HepG2 (cell line): ENCODE results near the gene TREX2. TPM values are rescaled to one million over a fixed set of nuclear protein-coding genes. Genes with fewer than 3 reads are reported as not detected.

Experiments used
- ATAC-seq: fragments of 200-7000 bp; cut with Tn5 transposase; 3 replicates; pipeline ENCODE4 v1.9.1; 2020; ENCODE audit warnings: mild to moderate bottlenecking, moderate library complexity
- BruUV-seq: library from RNA; stranded (reverse); fragments of 400-500 nt; replicated peaks from 2 replicates; lab custom pipeline; 2021; lab: Mats Ljungman, UMichigan
- CTCF ChIA-PET: fragments of 300-600 bp; formaldehyde crosslinking; extraction: SDS; loops from one replicate; lab custom pipeline; 2021; ENCODE audit warnings: low total read pairs, inconsistent platforms, low intra/inter-chr PET ratio; lab: Yijun Ruan, JAX
- POLR2A ChIA-PET: fragments of 350-600 bp; sonication (Branson Sonifier 250); formaldehyde crosslinking; loops from one replicate; lab custom pipeline; 2020; ENCODE audit warnings: antibody characterized with exemption, inconsistent platforms; lab: Yijun Ruan, JAX
- DNase-seq: peaks from one replicate; pipeline ENCODE4 v3.0.0-alpha.2; 2015; ENCODE audit warnings: low spot score
- FAIRE-seq: peaks from 3 replicates; lab custom pipeline; 2011; peaks lifted over from hg19 to GRCh38; lab: Jason Lieb, UNC
- H2AFZ ChIP-seq: one replicate; pipeline ENCODE4 v1.6.1; 2011; ENCODE audit warnings: low read length, inconsistent platforms
- H3K27ac ChIP-seq: fragments of 300-600 bp; 3 replicates; pipeline ENCODE4 v1.8.0; 2011; ENCODE audit warnings: mixed run types, mild to moderate bottlenecking, mixed read lengths, low read length, inconsistent platforms; ENCODE audit not compliant: insufficient read depth; ENCODE audit errors: extremely low read length
- H3K27me3 ChIP-seq, 2 experiments: fragments of 200-600 bp in 1 of 2; 2 replicates in 1 of 2; 3 replicates in 1 of 2; pipeline versions ENCODE4 v1.6.0 to v1.8.0; 2011; ENCODE audit warnings: low read length in 2 of 2, mild to moderate bottlenecking in 2 of 2, moderate library complexity in 2 of 2, inconsistent platforms in 1 of 2; ENCODE audit not compliant: insufficient read depth in 2 of 2, control insufficient read depth in 1 of 2
- H3K36me3 ChIP-seq, 2 experiments: fragments of 200-600 bp in 1 of 2; replicated peaks in 1 of 2; 2 replicates in 1 of 2; 3 replicates in 1 of 2; pipeline versions ENCODE4 v1.5.1 to v1.8.0; 2011; ENCODE audit warnings: low read length in 2 of 2, inconsistent platforms in 1 of 2; ENCODE audit not compliant: insufficient read depth in 2 of 2, control insufficient read depth in 1 of 2
- H3K4me1 ChIP-seq: 2 replicates; pipeline ENCODE4 v1.5.1; 2012; ENCODE audit warnings: low read length, inconsistent platforms; ENCODE audit not compliant: insufficient read depth
- H3K4me2 ChIP-seq: 2 replicates; pipeline ENCODE4 v1.6.0; 2011; ENCODE audit warnings: low read depth, low read length, inconsistent platforms
- H3K4me3 ChIP-seq, 3 experiments: fragments of 200-600 bp in 1 of 3; sonication (generic), shearing (Covaris generic) in 1 of 3; replicated peaks in 1 of 3; 2 replicates each; pipeline ENCODE4 v1.5.1; 2011 to 2016; ENCODE audit warnings: low read length in 3 of 3, inconsistent platforms in 2 of 3, low read depth in 2 of 3, mild to moderate bottlenecking in 2 of 3, control low read depth in 1 of 3, mixed read lengths in 1 of 3; ENCODE audit not compliant: insufficient read depth in 1 of 3
- H3K79me2 ChIP-seq: one replicate; pipeline ENCODE4 v1.6.1; 2011; ENCODE audit warnings: low read length, inconsistent platforms; ENCODE audit not compliant: insufficient read depth
- H3K9ac ChIP-seq: 2 replicates; pipeline ENCODE4 v1.6.0; 2011; ENCODE audit warnings: mild to moderate bottlenecking, low read depth, low read length, inconsistent platforms; ENCODE audit not compliant: insufficient read depth
- H3K9me3 ChIP-seq: 2 replicates; pipeline ENCODE4 v1.5.1; 2012; ENCODE audit warnings: mild to moderate bottlenecking, low read length
- H4K20me1 ChIP-seq: 2 replicates; pipeline ENCODE4 v1.6.0; 2011; ENCODE audit warnings: inconsistent platforms, mild to moderate bottlenecking, low read length, moderate library complexity; ENCODE audit not compliant: insufficient read depth
- EZH2 ChIP-seq: conservative IDR thresholded peaks from 2 replicates; pipeline ENCODE4 v1.6.1; 2012; ENCODE audit warnings: mild to moderate bottlenecking, low read depth, low read length, moderate library complexity
- NR2F2 ChIP-seq: IDR thresholded peaks from 2 replicates; pipeline ENCODE4 v1.6.1; 2012; ENCODE audit warnings: low read depth, inconsistent platforms, borderline replicate concordance
- RXRA ChIP-seq: sonication (generic); formaldehyde crosslinking; IDR thresholded peaks from 2 replicates; pipeline ENCODE4 v1.5.1; 2020; ENCODE audit warnings: missing genetic modification reagents
- USF2 ChIP-seq, 2 experiments: sonication (generic) in 1 of 2; formaldehyde crosslinking in 1 of 2; IDR thresholded peaks; 2 replicates each; pipeline versions ENCODE4 v1.5.1 to v1.6.1; 2011 to 2020; ENCODE audit warnings: borderline replicate concordance in 1 of 2, low read depth in 1 of 2, low read length in 1 of 2, mild to moderate bottlenecking in 1 of 2, missing genetic modification reagents in 1 of 2, moderate library complexity in 1 of 2
- ZNF749 ChIP-seq: sonication (generic); formaldehyde crosslinking; IDR thresholded peaks from 2 replicates; pipeline ENCODE4 v1.8.0; 2022; ENCODE audit warnings: mild to moderate bottlenecking, missing genetic modification reagents, moderate library complexity, borderline replicate concordance
- WGBS: methylation state at CpG from one replicate; pipeline ENCODE4 v1.1.6; 2017; ENCODE audit warnings: low lambda C conversion rate; 5-methylcytosine and 5-hydroxymethylcytosine counted together
- in situ Hi-C: cut with HindIII; loops from 2 replicates; pipeline ENCODE4 v1.10.0; 2017; ENCODE audit warnings: low pct_unique_long_range_greater_than_20kb; ENCODE audit not compliant: extremely low pct_ligation_motif_present
- intact Hi-C: fragments of 100-400 bp; cut with micrococcal nuclease; formaldehyde crosslinking; loops from one replicate; pipeline ENCODE4 v1.10.0; 2022; ENCODE audit not compliant: unreplicated experiment
- polyA plus RNA-seq, 8 experiments: library from polyadenylated mRNA; depleted of rRNA in 3 of 8; stranded (reverse) in 7 of 8; unstranded in 1 of 8; fragments of >200 nt; fragmentation: Illumina TruSeq in 4 of 8; extraction: Trizol in 4 of 8; gene quantifications; 2 replicates each; pipeline versions ENCODE4 v1.2.1 to v1.2.3, GENCODE V29; 2011 to 2016; ENCODE audit warnings: low read depth in 4 of 8, missing spikeins in 1 of 8, mixed read lengths in 1 of 8; ENCODE audit not compliant: insufficient read depth in 1 of 8
- total RNA-seq, 5 experiments: library from RNA; depleted of rRNA; stranded (reverse); fragments of >200 nt; fragmentation: Illumina TruSeq; extraction: Trizol; gene quantifications; 2 replicates each; pipeline ENCODE4 v1.2.3, GENCODE V29; 2016; ENCODE audit warnings: low read depth in 1 of 5

TREX2 gene
- total and polyA plus RNA-seq, 2 of the 13 experiments (the other 11 are each of a cell fraction or from before 2014, with no cell fraction given) = 0.13 to 0.18 TPM

- no peak overlapping the region for H3K4me2 ChIP-seq
- H3K9me3 ChIP-seq = no peaks in the 10 kb centered on the region
- intact Hi-C loops = no loop called here
- POLR2A ChIA-PET = no interaction called here
- no peaks in the 10 kb centered on the region for H4K20me1 ChIP-seq
- H3K27ac ChIP-seq = no peak overlapping the region
- H3K79me2 ChIP-seq = no peaks in the 10 kb centered on the region
- DNase-seq (no peak), FAIRE-seq (no peak), ATAC-seq (no peak)
- WGBS = 0% methylated on average over 1 of the region's 8 CpGs
- H3K9ac ChIP-seq = no peak overlapping the region
- peaks cover 3 to 30% of the 10 kb centered on the region in 2 experiments; a peak in 2 of 5 replicates for H3K27me3 ChIP-seq
- in situ Hi-C loops = no loop called here
- CTCF ChIA-PET = no interaction called here
- no peak overlapping the region for H3K4me3 ChIP-seq
- no peaks in the 10 kb centered on the region for H3K36me3 ChIP-seq
- H2AFZ ChIP-seq = no peak overlapping the region
- H3K4me1 ChIP-seq = no peaks in the 10 kb centered on the region
- TF ChIP-seq NR2F2 (no peak), EZH2 (0 out of 2 replicates have a peak, but pooled peaks have one; percentile 28)
- BruUV-seq = no TSS peak
Measured at GRCh38 chrX:153423652-153424051, 22.2 kb downstream of the TREX2 start.

- ChIA-PET CTCF (no interaction called here), POLR2A (no interaction called here)
- H3K4me2 ChIP-seq = no peak overlapping the region
- H3K79me2 ChIP-seq = no peaks in the 10 kb centered on the region
- H3K36me3 ChIP-seq = no peaks in the 10 kb centered on the region
- no peak overlapping the region for H3K4me3 ChIP-seq
- no TSS peak for BruUV-seq
- intact Hi-C loops (no loop called here), in situ Hi-C loops (no loop called here)
- H2AFZ ChIP-seq = no peak overlapping the region
- peaks cover 3 to 41% of the 10 kb centered on the region in 2 experiments; a peak in 3 of 5 replicates for H3K27me3 ChIP-seq
- DNase-seq = no peak
- no peak for ATAC-seq
- H3K27ac ChIP-seq = no peak overlapping the region
- no peak overlapping the region for H3K9ac ChIP-seq
- H4K20me1 ChIP-seq = no peaks in the 10 kb centered on the region
- no peak for TF ChIP-seq RXRA (CRISPR knock-in tag)
- TF ChIP-seq USF2 (IDR thresholded peaks at IDR 0.05; ENCODE audit: low read depth, low read length) = no peak
- no peak for TF ChIP-seq USF2 (CRISPR knock-in tag; IDR thresholded peaks at IDR 0.05; ENCODE audit: borderline replicate concordance)
- no peak for TF ChIP-seq ZNF749 (CRISPR knock-in tag)
- no peaks in the 10 kb centered on the region for H3K4me1 ChIP-seq
- no peaks in the 10 kb centered on the region for H3K9me3 ChIP-seq
- no CpG with 5 or more reads among the region's 18 CpGs for WGBS
- no peak for FAIRE-seq
Measured at GRCh38 chrX:153421856-153422255, 24.0 kb downstream of the TREX2 start.
